OCI-M2 (cell line): ENCODE data around the gene SNPH.
"Not testable (repeated sequence)": the region's sequence is repeated elsewhere in the genome, so short reads cannot be mapped to it uniquely, and the experiment has no call there.

Experiments
- DNase-seq: peaks from one replicate; lab custom pipeline; 2025; ENCODE audit not compliant: unreplicated experiment; lab: John Stamatoyannopoulos, UW

SNPH gene

DNA sequence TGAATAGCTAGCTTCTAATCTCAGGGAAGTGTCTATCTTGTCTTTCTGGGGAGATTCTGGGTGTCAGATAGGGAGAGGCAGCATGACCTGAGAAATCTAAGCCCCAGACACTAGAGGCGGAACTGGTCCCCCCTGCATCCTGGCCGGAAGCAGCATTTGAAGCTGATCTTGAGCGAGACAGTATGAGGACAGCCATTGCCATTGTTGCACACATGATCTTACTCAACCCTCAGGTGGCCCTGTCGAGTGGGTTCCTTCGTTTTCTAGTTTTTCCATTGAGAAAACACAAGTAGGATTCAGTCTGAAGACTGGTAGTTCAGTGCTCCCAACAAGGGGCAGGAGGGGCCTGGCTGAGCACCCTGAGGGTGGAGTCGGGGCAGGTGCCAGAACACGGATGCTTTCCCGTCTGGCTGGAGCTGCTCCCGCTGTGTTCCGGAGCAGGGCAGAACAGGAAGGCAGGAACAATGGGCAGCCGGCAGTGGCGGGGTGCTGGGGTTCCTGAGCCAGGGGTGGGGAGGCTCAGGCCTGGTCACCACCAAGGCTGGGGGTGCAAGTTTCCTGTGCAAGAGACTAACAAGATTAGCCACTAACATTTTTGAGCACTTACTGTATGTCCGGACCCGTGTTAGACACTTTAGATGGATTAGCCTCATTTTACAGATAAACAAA lies 70.7 kb downstream of the SNPH start:
- no peak for DNase-seq

DNA sequence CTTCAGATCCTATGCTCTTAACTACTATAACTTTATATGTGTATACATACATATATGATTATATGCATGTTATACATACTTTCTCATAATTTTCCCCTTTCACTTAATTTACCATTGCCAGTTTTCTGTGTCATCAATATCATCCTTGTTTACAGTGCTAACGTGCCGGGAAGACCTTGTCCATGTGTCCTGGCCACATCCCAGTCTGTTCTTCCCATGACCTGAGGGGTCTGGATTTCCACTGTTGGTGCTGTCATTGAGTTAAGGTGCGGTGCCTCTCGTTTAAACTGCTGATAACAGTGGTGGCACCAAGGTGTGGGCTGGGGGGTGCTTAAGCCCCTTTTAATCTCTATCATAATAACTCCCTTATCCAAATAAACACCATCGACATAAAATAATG lies 71.3 kb downstream of the SNPH start:
- no peak for DNase-seq

GRCh38 chr20:1338096-1338495 lies 72.0 kb downstream of the SNPH start:
- no peak for DNase-seq

GRCh38 chr20:1338801-1339200 lies 72.7 kb downstream of the SNPH start:
- no peak for DNase-seq

GRCh38 chr20:1341561-1342265 lies 75.6 kb downstream of the SNPH start:
- DNase-seq, result no peak

DNA sequence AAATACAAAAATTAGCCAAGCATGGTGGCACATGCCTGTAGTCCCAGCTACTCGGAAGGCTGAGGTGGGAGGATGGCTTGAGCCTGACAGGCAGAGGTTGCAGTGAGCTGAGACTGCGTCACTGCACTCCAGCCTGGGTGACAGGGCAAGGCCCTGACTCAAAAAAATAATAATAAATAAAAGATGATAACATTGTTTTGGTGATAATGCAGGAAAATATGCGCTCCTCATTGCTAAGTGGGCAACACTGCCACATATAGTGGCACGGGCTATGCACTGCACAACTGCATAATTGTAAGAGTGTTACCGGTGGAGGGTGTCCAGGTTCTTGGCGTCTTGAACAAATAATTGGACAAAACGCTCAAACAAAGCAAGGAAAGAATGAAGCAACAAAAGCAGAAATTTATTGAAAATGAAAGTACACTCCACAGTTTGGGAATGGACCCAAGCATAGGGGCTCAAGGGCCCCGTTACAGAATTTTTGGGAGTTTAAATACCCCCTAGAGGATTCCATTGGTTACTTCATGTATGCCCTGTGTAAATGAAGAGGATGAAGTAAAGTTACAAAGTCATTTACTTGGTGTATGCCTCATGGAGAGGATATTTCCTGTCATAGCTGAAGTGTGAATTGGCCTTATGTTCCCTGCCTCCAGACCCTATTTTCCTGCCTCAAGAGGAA lies 77.5 kb downstream of the SNPH start:
- not testable (repeated sequence) for DNase-seq

- no peak for DNase-seq
These were observed 79.1 kb downstream of the SNPH start for GRCh38 chr20:1345030-1345755.

DNA sequence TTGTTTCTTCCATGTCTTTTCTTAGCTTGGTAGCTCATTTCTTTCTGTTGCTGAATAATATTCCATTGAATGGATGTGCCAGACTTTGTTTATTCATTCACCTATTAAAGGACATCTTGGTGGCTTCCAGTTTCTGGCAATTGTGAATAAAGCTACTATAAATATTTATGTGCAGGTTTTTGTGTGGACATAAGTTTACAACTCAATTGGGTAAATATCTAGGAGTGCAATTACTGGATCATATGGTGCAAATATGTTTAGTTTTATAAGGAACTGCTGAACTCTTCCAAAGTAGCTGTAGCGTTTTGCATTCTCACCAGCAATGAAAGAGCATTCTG lies 79.6 kb downstream of the SNPH start:
- DNase-seq, result no peak

DNA sequence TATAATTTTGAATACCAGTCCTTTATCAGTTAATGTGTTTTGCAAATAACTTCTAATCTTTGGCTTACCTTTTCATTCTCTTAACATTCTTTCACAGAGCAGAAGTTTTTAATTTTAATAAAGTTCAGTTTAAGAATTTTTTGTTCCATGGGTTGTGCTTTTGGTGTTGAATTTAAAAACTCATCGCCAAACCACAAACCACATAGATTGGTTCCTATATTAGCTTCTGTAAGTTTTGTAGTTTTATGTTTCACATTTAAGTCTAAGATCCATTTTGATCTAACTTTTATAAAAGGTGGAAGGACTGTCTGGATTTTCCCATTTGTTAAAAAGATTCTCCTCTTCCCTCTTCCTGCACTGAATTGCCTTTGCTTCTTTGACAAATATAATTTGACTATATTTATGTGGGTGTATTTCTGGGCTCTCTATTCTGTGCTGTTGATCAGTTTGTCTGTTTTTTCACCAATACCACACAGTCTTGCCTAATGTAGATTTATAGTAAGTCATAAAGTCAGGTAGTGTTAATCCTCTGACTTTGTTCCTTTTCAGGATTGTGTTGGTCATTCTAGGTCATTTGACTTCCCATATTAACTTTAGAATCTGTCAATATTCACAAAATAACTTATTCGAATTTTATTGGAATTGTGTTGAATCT lies 80.3 kb downstream of the SNPH start:
- no peak for DNase-seq

GRCh38 chr20:1353956-1354355 lies 87.9 kb downstream of the SNPH start:
- no peak for DNase-seq

- DNase-seq, result no peak
These were observed 92.0 kb downstream of the SNPH start for GRCh38 chr20:1357921-1358671.
